Effector CD8-positive, alpha-beta T cell (primary cell): ENCODE results near the gene R3HDM4.

ENCODE experiments used
- DNase-seq: peaks from one replicate; lab custom pipeline; 2025; lab: John Stamatoyannopoulos, UW

R3HDM4 gene

GRCh38 chr19:931860-932647 is 19.0 kb upstream of the R3HDM4 start:
- DNase-seq = no peak

- DNase-seq = no peak
Measured at GRCh38 chr19:929891-930258, 16.9 kb upstream of the R3HDM4 start.

GRCh38 chr19:929203-929890 is 16.3 kb upstream of the R3HDM4 start:
- no peak for DNase-seq

GRCh38 chr19:928471-929202 is 15.6 kb upstream of the R3HDM4 start:
- DNase-seq = no peak

GRCh38 chr19:927780-928401 is 14.9 kb upstream of the R3HDM4 start:
- DNase-seq = no peak

- DNase-seq = no peak
Measured at GRCh38 chr19:927351-927779, 14.3 kb upstream of the R3HDM4 start.

GRCh38 chr19:926589-927350 is 13.8 kb upstream of the R3HDM4 start:
- no peak for DNase-seq

GRCh38 chr19:926323-926588 is 13.2 kb upstream of the R3HDM4 start:
- DNase-seq = no peak

GRCh38 chr19:925526-926322 is 12.7 kb upstream of the R3HDM4 start, which contains the start of gene ARID3A:
Gene ARID3A, plus strand, starts transcription at chr19:926035. Its CDS starts 3,494 bp downstream, at chr19:929529.
- DNase-seq = peak; percentile 60

- peak; percentile 60 for DNase-seq
Measured at GRCh38 chr19:925087-925525, 12.1 kb upstream of the R3HDM4 start.

- no peak for DNase-seq
Measured at GRCh38 chr19:924553-925086, 11.6 kb upstream of the R3HDM4 start.

GRCh38 chr19:920051-920864 is 7.2 kb upstream of the R3HDM4 start:
- peak; percentile 53 for DNase-seq

GRCh38 chr19:919199-920050 is 6.4 kb upstream of the R3HDM4 start:
- no peak for DNase-seq

GRCh38 chr19:918481-919198 is 5.6 kb upstream of the R3HDM4 start:
- no peak for DNase-seq

- no peak for DNase-seq
Measured at GRCh38 chr19:918152-918437, 5.1 kb upstream of the R3HDM4 start.

- DNase-seq = peak; percentile 11
Measured at GRCh38 chr19:917323-918151, 4.5 kb upstream of the R3HDM4 start, which contains the start of gene KISS1R. Gene KISS1R, plus strand, starts transcription at chr19:917333. Its CDS starts 170 bp downstream, at chr19:917503.

GRCh38 chr19:916645-917322 is 3.8 kb upstream of the R3HDM4 start:
- no peak for DNase-seq
